GM19025 (cell line): Measurements from ENCODE around the gene GALNTL6.

Experiments
- ATAC-seq: cut with Tn5 transposase; IDR thresholded peaks from one replicate; pipeline ENCODE4 v1.9.1; 2021; ENCODE audit warnings: mild to moderate bottlenecking, low read depth, moderate library complexity; ENCODE audit not compliant: unreplicated experiment

Gene GALNTL6

GRCh38 chr4:172514011-172514410, 700.8 kb downstream of the GALNTL6 start:
- no peak for ATAC-seq

DNA sequence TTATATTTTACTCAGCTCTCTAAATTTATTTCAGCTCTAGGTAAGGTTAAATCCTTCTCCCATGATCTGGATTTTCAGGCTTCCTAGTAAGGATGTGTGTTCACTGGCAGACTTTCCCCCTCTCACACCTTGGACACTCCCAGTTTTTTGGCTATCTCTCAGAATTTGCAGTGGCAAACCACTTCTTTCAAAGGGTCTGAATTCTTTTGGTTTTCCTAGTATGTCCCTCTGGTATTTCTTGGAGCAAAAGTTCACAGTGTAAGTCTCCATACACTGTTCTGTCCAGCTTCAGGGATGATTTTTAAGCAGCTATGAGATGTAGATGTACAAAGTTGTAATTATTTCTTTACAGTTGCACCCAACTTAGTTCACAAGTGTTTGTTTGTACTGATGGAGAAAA, 701.6 kb downstream of the GALNTL6 start:
- no peak for ATAC-seq

DNA sequence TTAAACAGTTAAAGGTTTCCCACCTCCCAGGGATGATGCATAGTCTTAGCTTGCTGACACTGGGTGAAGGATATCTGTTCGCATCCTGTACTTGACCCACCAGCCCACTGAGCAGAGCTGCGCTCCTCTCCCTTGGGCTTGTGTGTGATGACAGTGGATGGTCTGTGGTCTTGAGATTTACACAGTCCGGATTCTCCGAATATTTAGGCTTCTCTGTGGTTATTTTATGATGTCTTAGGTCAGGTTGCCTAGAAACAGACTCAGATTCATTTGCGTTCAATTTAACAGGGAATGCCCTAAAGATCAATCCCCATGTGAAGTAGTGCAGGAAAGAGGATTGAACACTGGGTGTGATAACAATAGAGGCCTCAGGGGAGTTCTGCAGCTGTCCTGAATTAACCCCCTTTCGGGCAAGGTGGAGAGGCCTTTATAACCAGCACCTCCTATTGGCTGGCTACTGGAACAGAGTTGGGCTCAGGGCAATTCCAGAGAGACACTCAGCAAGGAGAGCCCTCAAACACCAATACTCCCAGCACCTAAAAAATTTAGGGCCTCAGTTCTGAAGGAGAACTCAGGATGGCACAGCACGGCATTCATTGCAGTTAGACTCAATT, 702.2 kb downstream of the GALNTL6 start:
- no peak for ATAC-seq

GRCh38 chr4:172517391-172517790, 704.2 kb downstream of the GALNTL6 start:
- ATAC-seq = no peak

DNA sequence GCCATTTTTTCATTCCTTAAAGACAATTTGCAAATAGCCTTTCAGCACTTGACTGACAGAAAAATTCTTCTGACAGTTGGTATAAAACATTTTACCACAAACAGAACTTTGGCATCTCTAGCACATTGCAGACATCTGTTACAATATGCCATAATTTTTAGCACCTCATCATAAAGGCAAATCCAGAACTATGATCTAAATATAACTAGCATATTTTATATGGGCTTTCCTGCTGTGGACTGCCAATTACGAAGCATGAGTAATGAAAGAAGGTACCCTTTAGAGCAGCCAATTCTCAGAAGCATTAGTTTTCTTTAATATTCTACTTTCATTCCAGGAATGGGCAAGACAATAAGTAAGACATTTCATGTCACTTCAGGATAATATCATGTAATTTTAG, 708.0 kb downstream of the GALNTL6 start:
- ATAC-seq = no peak

DNA sequence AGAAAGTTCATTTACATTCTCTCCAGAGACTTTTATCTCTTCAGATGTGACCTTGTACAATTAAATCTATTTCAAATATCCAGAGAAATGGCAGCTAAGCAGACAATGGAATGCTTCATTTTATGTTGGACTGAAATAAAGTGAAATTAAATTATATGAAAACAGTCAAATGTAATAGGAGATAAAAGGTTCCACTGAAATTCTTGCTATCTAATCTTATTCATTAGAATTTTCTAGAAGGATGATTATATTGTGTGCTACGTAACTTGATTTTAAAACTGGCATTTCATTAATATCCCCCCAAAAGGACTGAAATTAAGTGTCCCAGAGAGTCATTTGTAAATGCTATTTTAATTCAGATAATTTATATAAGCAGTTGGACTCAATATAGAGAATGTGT, 708.5 kb downstream of the GALNTL6 start:
- no peak for ATAC-seq

- ATAC-seq = no peak
Measured at GRCh38 chr4:172543249-172543648, 730.0 kb downstream of the GALNTL6 start.

DNA sequence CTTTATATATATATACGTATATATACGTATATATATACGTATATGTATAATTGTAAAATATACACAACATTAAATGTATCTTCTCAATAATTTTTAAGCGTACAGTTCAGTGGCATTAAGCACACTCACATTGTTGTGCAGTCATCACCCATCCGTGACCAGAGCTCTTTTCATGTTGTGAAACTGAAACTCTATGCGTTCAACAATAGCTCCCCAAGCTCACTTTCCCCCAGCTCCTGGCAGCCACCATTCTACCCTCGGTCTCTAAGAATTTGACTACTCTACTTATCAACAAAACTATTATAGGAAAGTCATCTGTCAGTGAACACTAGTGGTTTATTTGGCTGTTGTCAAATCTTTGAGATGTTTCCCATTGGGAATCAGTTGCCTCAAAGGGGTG, 733.6 kb downstream of the GALNTL6 start:
- ATAC-seq = no peak

DNA sequence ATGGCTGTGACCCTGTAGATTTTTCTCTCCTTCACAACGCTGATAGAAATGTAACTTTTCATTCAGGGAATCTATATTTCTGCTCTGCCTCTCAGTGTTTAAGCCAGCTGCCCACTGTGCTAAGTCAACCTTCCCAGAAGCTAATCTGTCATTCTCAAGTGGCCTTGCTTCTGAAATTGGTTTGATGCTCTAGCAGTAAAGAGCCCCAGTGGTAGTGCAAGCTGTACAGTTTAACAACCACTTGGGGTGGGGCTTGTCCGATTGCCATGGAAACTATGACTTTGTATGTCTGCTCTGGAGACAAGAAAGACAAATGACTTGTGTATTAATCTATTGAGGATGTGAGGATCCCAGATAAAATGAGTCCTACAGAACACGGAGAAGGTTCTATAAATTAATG, 734.5 kb downstream of the GALNTL6 start:
- ATAC-seq = no peak

DNA sequence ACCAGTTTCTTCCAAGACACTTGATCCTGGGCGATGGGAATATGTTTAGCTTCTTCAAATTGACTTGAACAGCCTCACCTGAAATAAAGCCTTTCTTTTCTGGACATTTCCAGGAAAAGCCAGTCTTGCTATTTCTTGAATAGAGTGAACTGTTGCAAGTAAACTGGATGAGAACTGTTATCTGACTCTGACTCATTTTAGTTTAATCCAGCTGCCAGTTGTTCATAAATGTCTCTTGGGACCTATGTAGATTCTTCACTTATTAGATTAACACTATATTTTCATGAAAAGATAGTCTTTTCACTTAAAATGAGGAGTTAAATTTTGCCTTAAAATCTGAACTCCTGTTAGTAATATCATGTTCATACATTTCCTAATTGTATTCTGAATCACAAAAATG, 740.0 kb downstream of the GALNTL6 start:
- no peak for ATAC-seq

DNA sequence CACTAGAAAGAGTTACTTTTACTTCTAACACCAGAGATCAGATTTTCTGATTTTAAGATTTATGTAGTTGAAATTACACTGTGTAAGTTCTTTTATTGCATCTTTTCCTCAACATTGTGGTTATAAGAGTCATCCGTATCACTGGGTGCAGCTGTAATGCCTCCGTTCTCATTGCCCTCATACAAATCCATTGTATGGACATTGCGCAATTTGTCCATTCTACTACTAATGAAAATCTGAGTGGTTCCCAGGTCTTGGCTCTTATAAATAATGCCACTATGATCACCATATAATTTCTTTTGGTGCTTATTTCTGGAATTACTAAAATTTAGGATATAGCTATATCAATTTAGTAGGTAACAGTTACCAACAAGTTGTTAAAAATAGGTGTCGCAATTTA, 741.4 kb downstream of the GALNTL6 start:
- ATAC-seq = no peak

GRCh38 chr4:172555725-172556124, 742.5 kb downstream of the GALNTL6 start:
- ATAC-seq = no peak

DNA sequence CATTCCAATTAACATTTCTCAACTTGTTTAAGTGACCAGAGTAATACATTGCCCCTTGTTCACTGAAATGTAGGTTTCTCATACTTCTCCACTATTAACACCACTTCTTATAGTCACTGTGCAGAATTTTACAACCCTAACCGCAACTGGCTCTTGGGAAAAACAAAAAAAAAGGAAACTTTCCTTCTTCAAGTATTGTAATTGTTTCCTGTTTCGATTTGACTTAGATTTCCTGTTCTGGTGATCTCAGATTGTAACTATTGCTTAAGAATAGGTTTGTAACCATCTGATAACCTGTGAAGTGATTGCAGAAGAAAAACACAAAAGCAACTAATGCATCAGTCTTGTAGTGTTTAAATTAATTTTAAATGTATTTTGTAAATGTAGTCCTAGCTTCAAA, 760.7 kb downstream of the GALNTL6 start:
- ATAC-seq = no peak

DNA sequence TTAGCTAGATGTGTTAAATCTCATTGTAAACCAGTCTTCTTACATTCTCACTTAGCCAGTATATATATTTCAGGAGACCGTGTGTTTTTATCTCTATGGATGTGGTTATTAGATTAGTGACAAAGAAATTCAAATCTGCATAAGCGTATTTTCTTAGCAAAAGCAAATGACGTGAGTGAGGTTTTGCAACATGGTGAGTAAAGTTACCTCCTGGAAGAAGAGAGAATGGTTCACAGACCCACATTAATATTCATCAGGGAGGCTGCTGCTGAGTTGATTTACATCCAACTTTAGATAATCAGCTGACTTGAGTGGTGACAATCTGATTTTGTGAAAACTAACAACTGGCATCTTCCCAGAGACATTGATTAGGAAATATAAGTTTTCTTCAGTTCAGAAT, 765.5 kb downstream of the GALNTL6 start:
- no peak for ATAC-seq

GRCh38 chr4:172584816-172585215, 771.6 kb downstream of the GALNTL6 start:
- ATAC-seq = no peak

- no peak for ATAC-seq
Measured at GRCh38 chr4:172596206-172596605, 783.0 kb downstream of the GALNTL6 start.

DNA sequence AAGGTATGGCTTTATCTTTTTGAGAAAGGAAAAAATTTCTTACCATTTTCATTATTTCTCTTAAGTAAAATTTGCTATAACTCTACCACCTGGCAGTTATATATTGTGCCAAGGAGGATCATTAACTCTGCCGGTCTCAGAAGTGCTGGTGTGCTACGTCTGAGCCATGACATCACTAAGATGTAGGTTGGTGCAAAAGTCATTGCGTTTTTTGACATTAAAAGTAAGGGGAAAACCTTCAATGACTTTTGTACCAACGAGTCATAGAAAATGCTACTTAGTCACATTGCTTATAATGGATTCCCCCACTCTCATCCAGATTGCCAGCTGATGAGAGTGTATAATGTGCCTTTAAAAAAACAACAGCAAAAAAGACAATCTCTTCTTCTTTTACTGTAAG, 786.4 kb downstream of the GALNTL6 start:
- no peak for ATAC-seq

DNA sequence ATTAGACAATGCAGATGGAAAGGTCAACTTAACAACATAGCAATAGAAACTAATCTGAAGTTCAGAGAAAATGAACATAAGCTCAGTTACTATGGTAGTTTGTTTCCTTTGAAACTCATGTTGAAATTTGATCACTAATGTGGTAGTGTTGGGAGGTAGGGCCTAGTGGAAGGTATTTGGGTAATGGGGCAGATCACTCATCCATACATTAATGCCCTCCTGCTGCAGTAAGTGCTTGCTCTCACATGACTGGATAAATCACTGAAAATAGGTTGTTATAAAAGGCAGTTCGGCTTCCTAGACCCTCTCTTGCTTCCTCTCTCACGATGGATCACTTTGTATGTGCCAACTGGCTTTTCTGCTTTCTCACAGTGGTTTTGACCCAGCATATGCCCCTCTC, 788.0 kb downstream of the GALNTL6 start:
- no peak for ATAC-seq

GRCh38 chr4:172619218-172619617, 806.0 kb downstream of the GALNTL6 start:
- ATAC-seq = no peak

GRCh38 chr4:172619798-172620197, 806.6 kb downstream of the GALNTL6 start:
- no peak for ATAC-seq

GRCh38 chr4:172628263-172628662, 815.1 kb downstream of the GALNTL6 start:
- ATAC-seq = no peak

- ATAC-seq = no peak
Measured at GRCh38 chr4:172630280-172630679, 817.1 kb downstream of the GALNTL6 start.

- no peak for ATAC-seq
Measured at GRCh38 chr4:172631832-172632231, 818.6 kb downstream of the GALNTL6 start.
